ENCODE results near the gene RIT1. TPM values are rescaled to one million over a fixed set of nuclear protein-coding genes. Genes with fewer than 3 reads are reported as not detected.
A peak's percentile ranks its signal among the peaks of the same experiment; 100 is the strongest.

Gene RIT1
- total RNA-seq, 1 experiment from 2014 or later = 28.1 TPM

DNA sequence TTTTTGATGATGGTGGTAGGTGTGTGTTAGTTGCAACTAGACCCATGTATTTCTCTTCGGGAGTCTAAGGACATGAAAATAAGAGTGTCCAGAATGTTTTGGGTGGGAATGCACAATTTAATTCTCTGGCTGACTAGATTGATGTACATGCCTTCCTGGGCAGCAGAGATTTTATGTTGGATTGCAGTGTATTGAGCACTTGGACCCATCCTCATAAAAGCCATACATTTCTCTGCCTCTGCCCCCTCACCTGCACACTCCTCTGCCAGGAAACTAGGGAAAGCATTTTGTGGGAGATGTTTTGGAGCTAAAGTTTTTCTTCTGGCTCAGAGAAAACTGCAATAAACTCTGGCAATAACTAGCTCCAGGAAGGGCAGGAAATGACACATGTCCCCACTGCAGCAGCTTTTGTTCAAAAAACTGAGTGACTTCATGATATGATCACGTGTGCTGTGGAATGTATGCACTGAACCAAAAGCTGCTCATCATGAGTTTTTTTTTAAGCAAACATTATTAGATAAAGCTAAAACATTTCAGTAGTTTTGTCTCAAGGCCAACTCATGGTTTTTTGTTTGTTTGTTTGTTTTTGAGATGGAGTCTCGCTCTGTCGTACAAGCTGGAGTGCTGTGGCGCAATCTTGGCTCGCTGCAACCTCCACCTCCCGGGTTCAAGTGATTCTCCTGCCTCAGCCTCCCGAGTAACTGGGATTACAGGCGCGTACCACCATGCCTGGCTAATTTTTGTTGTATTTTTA, 17.6 kb downstream of the RIT1 start:
- peaks cover 14% of the 10 kb centered on the region for H3K4me1 ChIP-seq (ENCODE audit: control insufficient read depth, insufficient read depth, low read length)
- ChIA-PET CTCF (no interaction called here), POLR2A (no interaction called here)
- no peak for TF ChIP-seq SIN3A (IDR thresholded peaks at IDR 0.05; ENCODE audit: borderline replicate concordance, insufficient read depth, low read depth, low read length)
- TF ChIP-seq, protein P1, sequence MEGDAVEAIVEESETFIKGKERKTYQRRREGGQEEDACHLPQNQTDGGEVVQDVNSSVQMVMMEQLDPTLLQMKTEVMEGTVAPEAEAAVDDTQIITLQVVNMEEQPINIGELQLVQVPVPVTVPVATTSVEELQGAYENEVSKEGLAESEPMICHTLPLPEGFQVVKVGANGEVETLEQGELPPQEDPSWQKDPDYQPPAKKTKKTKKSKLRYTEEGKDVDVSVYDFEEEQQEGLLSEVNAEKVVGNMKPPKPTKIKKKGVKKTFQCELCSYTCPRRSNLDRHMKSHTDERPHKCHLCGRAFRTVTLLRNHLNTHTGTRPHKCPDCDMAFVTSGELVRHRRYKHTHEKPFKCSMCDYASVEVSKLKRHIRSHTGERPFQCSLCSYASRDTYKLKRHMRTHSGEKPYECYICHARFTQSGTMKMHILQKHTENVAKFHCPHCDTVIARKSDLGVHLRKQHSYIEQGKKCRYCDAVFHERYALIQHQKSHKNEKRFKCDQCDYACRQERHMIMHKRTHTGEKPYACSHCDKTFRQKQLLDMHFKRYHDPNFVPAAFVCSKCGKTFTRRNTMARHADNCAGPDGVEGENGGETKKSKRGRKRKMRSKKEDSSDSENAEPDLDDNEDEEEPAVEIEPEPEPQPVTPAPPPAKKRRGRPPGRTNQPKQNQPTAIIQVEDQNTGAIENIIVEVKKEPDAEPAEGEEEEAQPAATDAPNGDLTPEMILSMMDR (IDR thresholded peaks at IDR 0.05) = no peak
- TF ChIP-seq, protein P2, sequence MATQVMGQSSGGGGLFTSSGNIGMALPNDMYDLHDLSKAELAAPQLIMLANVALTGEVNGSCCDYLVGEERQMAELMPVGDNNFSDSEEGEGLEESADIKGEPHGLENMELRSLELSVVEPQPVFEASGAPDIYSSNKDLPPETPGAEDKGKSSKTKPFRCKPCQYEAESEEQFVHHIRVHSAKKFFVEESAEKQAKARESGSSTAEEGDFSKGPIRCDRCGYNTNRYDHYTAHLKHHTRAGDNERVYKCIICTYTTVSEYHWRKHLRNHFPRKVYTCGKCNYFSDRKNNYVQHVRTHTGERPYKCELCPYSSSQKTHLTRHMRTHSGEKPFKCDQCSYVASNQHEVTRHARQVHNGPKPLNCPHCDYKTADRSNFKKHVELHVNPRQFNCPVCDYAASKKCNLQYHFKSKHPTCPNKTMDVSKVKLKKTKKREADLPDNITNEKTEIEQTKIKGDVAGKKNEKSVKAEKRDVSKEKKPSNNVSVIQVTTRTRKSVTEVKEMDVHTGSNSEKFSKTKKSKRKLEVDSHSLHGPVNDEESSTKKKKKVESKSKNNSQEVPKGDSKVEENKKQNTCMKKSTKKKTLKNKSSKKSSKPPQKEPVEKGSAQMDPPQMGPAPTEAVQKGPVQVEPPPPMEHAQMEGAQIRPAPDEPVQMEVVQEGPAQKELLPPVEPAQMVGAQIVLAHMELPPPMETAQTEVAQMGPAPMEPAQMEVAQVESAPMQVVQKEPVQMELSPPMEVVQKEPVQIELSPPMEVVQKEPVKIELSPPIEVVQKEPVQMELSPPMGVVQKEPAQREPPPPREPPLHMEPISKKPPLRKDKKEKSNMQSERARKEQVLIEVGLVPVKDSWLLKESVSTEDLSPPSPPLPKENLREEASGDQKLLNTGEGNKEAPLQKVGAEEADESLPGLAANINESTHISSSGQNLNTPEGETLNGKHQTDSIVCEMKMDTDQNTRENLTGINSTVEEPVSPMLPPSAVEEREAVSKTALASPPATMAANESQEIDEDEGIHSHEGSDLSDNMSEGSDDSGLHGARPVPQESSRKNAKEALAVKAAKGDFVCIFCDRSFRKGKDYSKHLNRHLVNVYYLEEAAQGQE (IDR thresholded peaks at IDR 0.05; ENCODE audit: insufficient read depth in 1 of 2, low read depth in 2 of 2, low read length in 1 of 2) = no peak
- no peak for TF ChIP-seq TCF7L2 (IDR thresholded peaks at IDR 0.05; ENCODE audit: low read depth, low read length)
- TF ChIP-seq POLR2AphosphoS5 (IDR thresholded peaks at IDR 0.05; ENCODE audit: low read depth, low read length) = no peak
- H3K9me3 ChIP-seq (ENCODE audit: control insufficient read depth, insufficient read depth, low read depth, low read length) = no peaks in the 10 kb centered on the region
- DNase-seq (ENCODE audit: low read depth, low spot score) (peak; percentile 93), ATAC-seq (peak; percentile 81)
- no TSS peak for BruUV-seq (replicated peaks)
- in situ Hi-C loops (cut with HindIII; ENCODE audit: low pct_unique_long_range_greater_than_20kb, low sequenced_read_pairs) = no loop called here
- H3K27ac ChIP-seq (ENCODE audit: low read length) = peak overlapping the region; percentile 44; the same call in 1 of the 2 replicates
- H3K27me3 ChIP-seq (ENCODE audit: control insufficient read depth, insufficient read depth, low read length) = no peaks in the 10 kb centered on the region
- peak overlapping the region in 1 of 2 experiments; percentile 6; a peak in 2 of 4 replicates for H3K4me3 ChIP-seq (ENCODE audit: low read depth in 2 of 2, low read length in 2 of 2)
- peaks cover 6% of the 10 kb centered on the region; the same call in 1 of the 2 replicates for H3K36me3 ChIP-seq (ENCODE audit: control insufficient read depth, insufficient read depth, low read length)
- intact Hi-C loops (cut with micrococcal nuclease; ENCODE audit: unreplicated experiment) = no loop called here

DNA sequence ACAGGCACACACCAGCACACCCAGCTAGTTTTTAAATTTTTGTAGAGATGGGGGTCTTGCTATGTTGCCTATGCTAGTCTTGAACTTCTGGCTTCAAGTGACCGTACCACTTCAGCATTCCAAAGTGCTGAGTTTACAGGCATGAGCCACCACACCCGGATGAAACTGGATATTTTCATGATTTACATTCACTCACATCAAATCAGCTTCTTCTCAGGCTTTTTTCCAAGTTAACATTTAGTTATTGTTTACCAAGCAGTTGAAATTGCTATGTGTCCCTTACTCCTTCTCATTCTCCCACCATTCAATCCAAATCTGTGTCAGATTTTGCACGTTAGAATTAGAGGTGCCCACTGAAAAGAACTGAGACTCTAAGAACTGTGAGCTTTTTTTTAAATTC, 18.4 kb downstream of the RIT1 start:
- ATAC-seq (peak; percentile 32; the same call in 1 of the 2 replicates), DNase-seq (ENCODE audit: low read depth, low spot score) (peak; percentile 45)
- H3K36me3 ChIP-seq (ENCODE audit: control insufficient read depth, insufficient read depth, low read length) = 0 out of 2 replicates have a peak, but pooled peaks cover 4% of the 10 kb centered on the region
- POLR2A ChIA-PET = no interaction called here
- TF ChIP-seq, protein P2 (IDR thresholded peaks at IDR 0.05; ENCODE audit: insufficient read depth in 1 of 2, low read depth in 2 of 2, low read length in 1 of 2) = no peak
- no peak for TF ChIP-seq TCF7L2 (IDR thresholded peaks at IDR 0.05; ENCODE audit: low read depth, low read length)
- no peak for TF ChIP-seq SIN3A (IDR thresholded peaks at IDR 0.05; ENCODE audit: borderline replicate concordance, insufficient read depth, low read depth, low read length)
- TF ChIP-seq, protein P1 (IDR thresholded peaks at IDR 0.05) = no peak
- no peak for TF ChIP-seq POLR2AphosphoS5 (IDR thresholded peaks at IDR 0.05; ENCODE audit: low read depth, low read length)
- in situ Hi-C loops (cut with HindIII; ENCODE audit: low pct_unique_long_range_greater_than_20kb, low sequenced_read_pairs) = no loop called here
- no peaks in the 10 kb centered on the region for H3K9me3 ChIP-seq (ENCODE audit: control insufficient read depth, insufficient read depth, low read depth, low read length)
- BruUV-seq (replicated peaks) = no TSS peak
- H3K27me3 ChIP-seq (ENCODE audit: control insufficient read depth, insufficient read depth, low read length) = no peaks in the 10 kb centered on the region
- peak overlapping the region; percentile 44; the same call in 1 of the 2 replicates for H3K27ac ChIP-seq (ENCODE audit: low read length)
- intact Hi-C loops (cut with micrococcal nuclease; ENCODE audit: unreplicated experiment) = no loop called here
- H3K4me1 ChIP-seq (ENCODE audit: control insufficient read depth, insufficient read depth, low read length) = peaks cover 14% of the 10 kb centered on the region
- no peak overlapping the region for H3K4me3 ChIP-seq (ENCODE audit: low read depth in 2 of 2, low read length in 2 of 2)
- CTCF ChIA-PET = no interaction called here

Measured in Panc1 (cell line).